DND-41 (cell line): ENCODE results near the gene SOCS1.

Source experiments
- ATAC-seq: fragments of 200-7000 bp; cut with Tn5 transposase; 3 replicates; pipeline ENCODE4 v1.9.1; 2021; ENCODE audit warnings: low read depth; ENCODE audit not compliant: insufficient read depth
- DNase-seq: peaks from one replicate; pipeline ENCODE4 v3.0.0-alpha.2; 2020
- H2AFZ ChIP-seq: 2 replicates; pipeline ENCODE4 v1.6.0; 2012; ENCODE audit warnings: low read depth, low read length
- H3K27ac ChIP-seq: 2 replicates; pipeline ENCODE4 v1.5.1; 2012; ENCODE audit warnings: low read length, inconsistent platforms
- H3K27me3 ChIP-seq: fragments of 200-600 bp; sonication (generic); 2 replicates; pipeline ENCODE4 v1.6.0; 2012; ENCODE audit warnings: low read length, mild to moderate bottlenecking, inconsistent platforms; ENCODE audit not compliant: insufficient read depth, poor library complexity
- H3K36me3 ChIP-seq: 2 replicates; pipeline ENCODE4 v1.5.1; 2012; ENCODE audit warnings: low read length, inconsistent platforms; ENCODE audit not compliant: insufficient read depth
- H3K4me1 ChIP-seq: 2 replicates; pipeline ENCODE4 v1.5.1; 2012; ENCODE audit warnings: mild to moderate bottlenecking, low read length; ENCODE audit not compliant: insufficient read depth
- H3K4me2 ChIP-seq: 2 replicates; pipeline ENCODE4 v1.6.0; 2012; ENCODE audit warnings: mild to moderate bottlenecking, moderate library complexity, low read length, inconsistent platforms; ENCODE audit not compliant: insufficient read depth
- H3K4me3 ChIP-seq, 2 experiments: fragments of 200-600 bp in 1 of 2; shearing (Covaris generic) in 1 of 2; 2 replicates each; pipeline ENCODE4 v1.5.1; 2012 to 2016; ENCODE audit warnings: inconsistent platforms in 2 of 2, low read length in 2 of 2, mild to moderate bottlenecking in 2 of 2, low read depth in 1 of 2, moderate library complexity in 1 of 2
- H3K79me2 ChIP-seq: 2 replicates; pipeline ENCODE4 v1.6.0; 2012; ENCODE audit warnings: low read length, inconsistent platforms; ENCODE audit not compliant: insufficient read depth
- H3K9ac ChIP-seq: 2 replicates; pipeline ENCODE4 v1.6.0; 2012; ENCODE audit warnings: low read depth, mild to moderate bottlenecking, inconsistent platforms, low read length, moderate library complexity
- H3K9me3 ChIP-seq: 2 replicates; pipeline ENCODE4 v1.5.1; 2012; ENCODE audit warnings: low read length, moderate library complexity, mild to moderate bottlenecking, inconsistent platforms; ENCODE audit not compliant: insufficient read depth, severe bottlenecking
- H4K20me1 ChIP-seq: 2 replicates; pipeline ENCODE4 v1.6.0; 2012; ENCODE audit warnings: low read length; ENCODE audit not compliant: insufficient read depth
- EZH2 ChIP-seq: IDR thresholded peaks from 3 replicates; pipeline ENCODE4 v1.6.1; 2012; ENCODE audit warnings: borderline replicate concordance, low read depth, mild to moderate bottlenecking, moderate library complexity, low read length, inconsistent platforms; ENCODE audit not compliant: severe bottlenecking
- TF ChIP-seq, protein P1 (sequence below): IDR thresholded peaks from 2 replicates; pipeline ENCODE4 v1.5.1; 2012; ENCODE audit warnings: borderline replicate concordance, low read length, moderate library complexity, mild to moderate bottlenecking; ENCODE audit not compliant: poor library complexity, severe bottlenecking; ENCODE audit errors: extremely low read depth

SOCS1 gene

GRCh38 chr16:11240636-11241473, 15.1 kb downstream of the SOCS1 start:
- Histone ChIP-seq H3K27ac (peak overlapping the region; percentile 96), H3K9ac (peak overlapping the region; percentile 62), H3K27me3 (no peaks in the 10 kb centered on the region), H3K36me3 (no peaks in the 10 kb centered on the region), H3K4me3 (peak overlapping the region in 1 of 2 experiments; percentile 44; a peak in 2 of 4 replicates), H4K20me1 (no peaks in the 10 kb centered on the region), H2AFZ (peak overlapping the region; percentile 55; the same call in 1 of the 2 replicates), H3K9me3 (no peaks in the 10 kb centered on the region), H3K4me2 (peak overlapping the region; percentile 59), H3K4me1 (peaks cover 88% of the 10 kb centered on the region), H3K79me2 (peaks cover 8% of the 10 kb centered on the region)
- TF ChIP-seq, protein P1, sequence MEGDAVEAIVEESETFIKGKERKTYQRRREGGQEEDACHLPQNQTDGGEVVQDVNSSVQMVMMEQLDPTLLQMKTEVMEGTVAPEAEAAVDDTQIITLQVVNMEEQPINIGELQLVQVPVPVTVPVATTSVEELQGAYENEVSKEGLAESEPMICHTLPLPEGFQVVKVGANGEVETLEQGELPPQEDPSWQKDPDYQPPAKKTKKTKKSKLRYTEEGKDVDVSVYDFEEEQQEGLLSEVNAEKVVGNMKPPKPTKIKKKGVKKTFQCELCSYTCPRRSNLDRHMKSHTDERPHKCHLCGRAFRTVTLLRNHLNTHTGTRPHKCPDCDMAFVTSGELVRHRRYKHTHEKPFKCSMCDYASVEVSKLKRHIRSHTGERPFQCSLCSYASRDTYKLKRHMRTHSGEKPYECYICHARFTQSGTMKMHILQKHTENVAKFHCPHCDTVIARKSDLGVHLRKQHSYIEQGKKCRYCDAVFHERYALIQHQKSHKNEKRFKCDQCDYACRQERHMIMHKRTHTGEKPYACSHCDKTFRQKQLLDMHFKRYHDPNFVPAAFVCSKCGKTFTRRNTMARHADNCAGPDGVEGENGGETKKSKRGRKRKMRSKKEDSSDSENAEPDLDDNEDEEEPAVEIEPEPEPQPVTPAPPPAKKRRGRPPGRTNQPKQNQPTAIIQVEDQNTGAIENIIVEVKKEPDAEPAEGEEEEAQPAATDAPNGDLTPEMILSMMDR: peak; percentile 25
- TF ChIP-seq EZH2: no peak
- peak; percentile 86 for ATAC-seq
- DNase-seq: peak; percentile 93

DNA sequence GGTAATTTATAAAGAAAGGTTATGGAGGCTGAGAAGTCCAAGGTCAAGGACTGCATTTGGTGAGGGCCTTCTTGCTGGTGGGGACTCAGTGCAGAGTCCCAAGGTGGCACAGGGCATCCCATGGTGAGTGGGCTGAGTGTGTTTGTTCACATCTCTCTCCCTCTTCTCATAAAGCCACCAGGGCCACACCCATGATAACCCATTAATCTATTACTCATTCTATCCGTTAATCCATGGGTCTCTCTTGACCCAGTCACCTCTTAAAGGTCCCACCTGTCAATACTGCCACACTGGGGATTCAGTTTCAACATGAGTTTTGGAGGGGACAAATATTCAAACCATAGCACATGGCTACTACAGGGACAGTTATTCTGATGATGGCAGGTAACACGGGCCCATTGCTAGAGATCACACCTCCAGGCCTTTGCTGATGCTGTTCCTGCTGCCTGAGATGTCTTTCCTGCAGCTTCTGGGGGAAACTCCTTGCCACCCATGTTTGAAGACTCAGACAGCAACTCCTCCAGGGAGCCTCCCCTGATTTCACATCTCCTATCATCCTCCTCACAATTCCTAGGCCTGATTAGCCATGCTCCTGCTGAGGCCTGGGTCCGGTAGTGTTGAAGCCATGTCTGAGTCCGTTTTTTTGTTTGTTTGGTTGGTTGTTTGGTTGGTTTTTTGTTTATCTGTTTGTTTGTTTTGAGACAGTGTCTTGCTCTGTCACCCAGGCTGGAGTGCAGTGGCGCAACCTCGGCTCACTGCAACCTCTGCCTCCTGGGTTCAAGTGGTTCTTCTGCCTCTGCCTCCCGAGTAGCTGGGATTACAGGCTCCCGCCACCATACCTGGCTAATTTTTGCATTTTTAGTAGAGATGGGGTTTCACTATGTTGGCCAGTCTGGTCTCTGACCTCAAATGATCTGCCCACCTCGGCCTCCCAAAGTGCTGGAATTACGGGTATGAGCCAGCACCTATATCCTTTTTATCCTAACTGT, 16.1 kb downstream of the SOCS1 start:
- Histone ChIP-seq H4K20me1 (no peaks in the 10 kb centered on the region), H3K36me3 (no peaks in the 10 kb centered on the region), H3K4me1 (peaks cover 88% of the 10 kb centered on the region), H3K9me3 (no peaks in the 10 kb centered on the region), H2AFZ (no peak overlapping the region), H3K4me3 (peak overlapping the region in 1 of 2 experiments; percentile 44; a peak in 2 of 4 replicates), H3K27me3 (no peaks in the 10 kb centered on the region), H3K79me2 (peaks cover 9% of the 10 kb centered on the region), H3K9ac (peak overlapping the region; percentile 62), H3K4me2 (peak overlapping the region; percentile 59), H3K27ac (peak overlapping the region; percentile 96)
- DNase-seq (no peak), ATAC-seq (no peak)
- TF ChIP-seq, protein P1: no peak
- TF ChIP-seq EZH2: no peak

DNA sequence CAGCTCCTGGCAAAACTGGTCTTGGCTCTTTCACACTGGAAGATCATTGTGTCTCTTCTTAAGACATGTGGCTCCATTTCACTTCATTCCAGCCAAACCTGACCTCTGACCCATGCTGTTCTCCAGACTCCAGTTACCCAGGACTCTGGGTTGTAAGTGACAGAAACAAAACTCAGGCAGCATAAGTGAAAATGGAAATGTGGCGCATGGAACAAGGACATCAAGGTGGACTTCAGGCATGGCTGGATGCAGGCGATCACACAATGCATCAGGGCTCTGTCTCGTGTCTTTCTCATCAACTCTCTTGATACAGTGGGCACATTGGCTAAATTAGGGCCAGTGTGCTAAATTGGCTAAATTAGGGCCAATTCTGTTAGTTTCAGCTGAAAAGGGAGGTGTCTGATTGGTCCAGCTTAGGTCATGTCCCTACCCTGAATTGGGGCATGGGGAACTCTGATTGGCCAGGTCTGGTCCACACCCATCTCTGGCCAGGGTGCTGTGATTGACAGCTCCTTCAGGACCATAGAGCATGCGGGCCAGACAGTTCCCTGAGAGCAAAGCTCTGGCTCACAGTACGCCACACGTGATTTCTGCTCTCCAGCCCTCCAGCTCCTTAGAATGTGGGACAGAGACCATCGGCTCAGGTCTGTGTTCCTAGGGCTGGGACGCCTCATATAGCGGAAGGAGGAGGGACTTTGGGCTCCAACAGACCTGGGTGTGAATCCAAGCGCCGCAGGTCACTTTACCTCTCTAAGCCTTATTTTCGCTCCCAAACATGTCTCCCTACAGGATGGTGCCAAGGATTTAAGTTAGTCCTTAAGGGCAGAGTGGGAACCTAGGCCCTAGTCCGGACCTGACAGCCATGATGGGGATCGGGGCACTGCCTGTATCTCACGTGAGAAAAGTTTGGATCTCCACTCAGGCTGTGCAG, 17.5 kb downstream of the SOCS1 start:
- peak overlapping the region; percentile 96 for H3K27ac ChIP-seq

More for the DNA sequence above, 17.5 kb downstream of the SOCS1 start:
- H3K9me3 ChIP-seq: no peaks in the 10 kb centered on the region
- H2AFZ ChIP-seq: no peak overlapping the region
- peaks cover 12% of the 10 kb centered on the region for H3K79me2 ChIP-seq
- TF ChIP-seq, protein P1: no peak
- TF ChIP-seq EZH2: no peak
- no peak for ATAC-seq
- no peak overlapping the region for H3K4me3 ChIP-seq
- no peaks in the 10 kb centered on the region for H3K27me3 ChIP-seq
- DNase-seq: no peak
- H4K20me1 ChIP-seq: no peaks in the 10 kb centered on the region
- H3K4me2 ChIP-seq: no peak overlapping the region
- no peak overlapping the region; the same call in 1 of the 2 replicates for H3K9ac ChIP-seq
- no peaks in the 10 kb centered on the region for H3K36me3 ChIP-seq
- H3K4me1 ChIP-seq: peaks cover 91% of the 10 kb centered on the region
